Neural progenitor cell (in vitro differentiated cells): ENCODE results near the gene ART1. TPM values are rescaled to one million over a fixed set of nuclear protein-coding genes. Genes with fewer than 3 reads are reported as not detected.

ENCODE experiments used
- DNase-seq: peaks from one replicate; pipeline ENCODE4 v3.0.0-alpha.2; 2016; ENCODE audit warnings: low spot score
- H2AFZ ChIP-seq: fragments of 200-600 bp; sonication (generic); replicated peaks from 2 replicates; pipeline ENCODE4 v1.6.1; 2016; ENCODE audit warnings: antibody characterized with exemption
- H3F3A ChIP-seq: fragments of 200-600 bp; sonication (generic); 2 replicates; pipeline ENCODE4 v1.6.1; 2016; ENCODE audit warnings: antibody characterized with exemption, low read depth
- H3K27ac ChIP-seq: fragments of 200-600 bp; sonication (generic); 2 replicates; pipeline ENCODE4 v1.5.1; 2016; ENCODE audit warnings: mild to moderate bottlenecking
- H3K27me3 ChIP-seq: fragments of 200-600 bp; sonication (generic); 2 replicates; pipeline ENCODE4 v1.6.1; 2016; ENCODE audit warnings: mild to moderate bottlenecking, moderate library complexity
- H3K36me3 ChIP-seq: fragments of 200-600 bp; sonication (generic); 2 replicates; pipeline ENCODE4 v1.5.1; 2016
- H3K4me1 ChIP-seq: fragments of 200-600 bp; sonication (generic); 2 replicates; pipeline ENCODE4 v1.6.1; 2016; ENCODE audit warnings: mixed run types
- H3K4me2 ChIP-seq: fragments of 200-600 bp; sonication (generic); 2 replicates; pipeline ENCODE4 v1.6.1; 2016
- H3K4me3 ChIP-seq: fragments of 200-600 bp; sonication (generic); 2 replicates; pipeline ENCODE4 v1.5.1; 2016
- H3K79me2 ChIP-seq: fragments of 200-600 bp; sonication (generic); 2 replicates; pipeline ENCODE4 v1.6.1; 2016; ENCODE audit warnings: low read depth
- H3K9ac ChIP-seq: fragments of 200-600 bp; sonication (generic); 2 replicates; pipeline ENCODE4 v1.6.1; 2016
- H3K9me3 ChIP-seq: fragments of 200-600 bp; sonication (generic); 2 replicates; pipeline ENCODE4 v1.5.1; 2016; ENCODE audit warnings: low read depth
- H4K20me1 ChIP-seq: fragments of 200-600 bp; sonication (generic); 2 replicates; pipeline ENCODE4 v1.6.1; 2016; ENCODE audit warnings: low read depth
- H3K27ac Mint-ChIP-seq: 3 replicates; pipeline ENCODE4 v1.8.0; 2021; ENCODE audit warnings: mixed read lengths
- H3K27me3 Mint-ChIP-seq: 2 replicates; pipeline ENCODE4 v1.8.0; 2022; ENCODE audit warnings: low read depth, mild to moderate bottlenecking, inconsistent platforms, moderate library complexity, mixed read lengths; ENCODE audit not compliant: insufficient read depth
- H3K36me3 Mint-ChIP-seq: 3 replicates; pipeline ENCODE4 v1.8.0; 2021; ENCODE audit warnings: mixed read lengths
- H3K4me1 Mint-ChIP-seq: 3 replicates; pipeline ENCODE4 v1.8.0; 2021; ENCODE audit warnings: mixed read lengths
- H3K4me3 Mint-ChIP-seq: 3 replicates; pipeline ENCODE4 v1.8.0; 2021; ENCODE audit warnings: mild to moderate bottlenecking, moderate library complexity, mixed read lengths
- H3K9me3 Mint-ChIP-seq: 3 replicates; pipeline ENCODE4 v1.8.0; 2020; ENCODE audit warnings: mixed read lengths
- EZH2 ChIP-seq: fragments of 200-600 bp; sonication (generic); IDR thresholded peaks from 2 replicates; pipeline ENCODE4 v1.6.1; 2017; ENCODE audit warnings: antibody characterized with exemption, mild to moderate bottlenecking, moderate library complexity
- EZH2phosphoT487 ChIP-seq: fragments of 200-600 bp; sonication (generic); IDR thresholded peaks from 2 replicates; pipeline ENCODE4 v1.6.1; 2017; ENCODE audit warnings: antibody characterized with exemption
- total RNA-seq: library from RNA; depleted of rRNA; stranded (reverse); fragments of >200 nt; gene quantifications from 2 replicates; pipeline ENCODE4 v1.2.3, GENCODE V29; 2015; ENCODE audit warnings: low replicate concordance
- TF ChIP-seq, protein P1 (sequence below): fragments of 200-600 bp; sonication (generic); IDR thresholded peaks from 2 replicates; pipeline ENCODE4 v1.5.1; 2017; ENCODE audit warnings: antibody characterized with exemption, mild to moderate bottlenecking

Gene ART1
- total RNA-seq, 1 donor from 2014 or later = not detected

- TF ChIP-seq EZH2 (no peak), EZH2phosphoT487 (no peak)
- TF ChIP-seq, protein P1, sequence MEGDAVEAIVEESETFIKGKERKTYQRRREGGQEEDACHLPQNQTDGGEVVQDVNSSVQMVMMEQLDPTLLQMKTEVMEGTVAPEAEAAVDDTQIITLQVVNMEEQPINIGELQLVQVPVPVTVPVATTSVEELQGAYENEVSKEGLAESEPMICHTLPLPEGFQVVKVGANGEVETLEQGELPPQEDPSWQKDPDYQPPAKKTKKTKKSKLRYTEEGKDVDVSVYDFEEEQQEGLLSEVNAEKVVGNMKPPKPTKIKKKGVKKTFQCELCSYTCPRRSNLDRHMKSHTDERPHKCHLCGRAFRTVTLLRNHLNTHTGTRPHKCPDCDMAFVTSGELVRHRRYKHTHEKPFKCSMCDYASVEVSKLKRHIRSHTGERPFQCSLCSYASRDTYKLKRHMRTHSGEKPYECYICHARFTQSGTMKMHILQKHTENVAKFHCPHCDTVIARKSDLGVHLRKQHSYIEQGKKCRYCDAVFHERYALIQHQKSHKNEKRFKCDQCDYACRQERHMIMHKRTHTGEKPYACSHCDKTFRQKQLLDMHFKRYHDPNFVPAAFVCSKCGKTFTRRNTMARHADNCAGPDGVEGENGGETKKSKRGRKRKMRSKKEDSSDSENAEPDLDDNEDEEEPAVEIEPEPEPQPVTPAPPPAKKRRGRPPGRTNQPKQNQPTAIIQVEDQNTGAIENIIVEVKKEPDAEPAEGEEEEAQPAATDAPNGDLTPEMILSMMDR = no peak
- DNase-seq = no peak
- H3K4me3 Mint-ChIP-seq = no peak overlapping the region
- Histone ChIP-seq H3K4me3 (no peak overlapping the region), H3K9ac (no peak overlapping the region), H3K4me2 (no peak overlapping the region), H3K9me3 (no peaks in the 10 kb centered on the region), H3K36me3 (no peaks in the 10 kb centered on the region), H4K20me1 (no peaks in the 10 kb centered on the region), H2AFZ (no peak overlapping the region), H3K79me2 (no peaks in the 10 kb centered on the region), H3K4me1 (no peaks in the 10 kb centered on the region), H3K27me3 (no peaks in the 10 kb centered on the region), H3K27ac (no peak overlapping the region), H3F3A (no peaks in the 10 kb centered on the region)
- no peaks in the 10 kb centered on the region for H3K9me3 Mint-ChIP-seq
- peaks cover 6% of the 10 kb centered on the region for H3K27me3 Mint-ChIP-seq
- H3K27ac Mint-ChIP-seq = no peak overlapping the region
- H3K36me3 Mint-ChIP-seq = no peaks in the 10 kb centered on the region
- no peaks in the 10 kb centered on the region for H3K4me1 Mint-ChIP-seq
Observed at GRCh38 chr11:3617990-3618389, 26.9 kb upstream of the ART1 start.

GRCh38 chr11:3622521-3622920, 22.4 kb upstream of the ART1 start:
- no peaks in the 10 kb centered on the region for H3K4me1 ChIP-seq
- no peak overlapping the region for H3K4me3 ChIP-seq
- H4K20me1 ChIP-seq = no peaks in the 10 kb centered on the region
- no peaks in the 10 kb centered on the region for H3K79me2 ChIP-seq
- TF ChIP-seq, protein P1 = no peak
- TF ChIP-seq EZH2 = no peak
- no peak for TF ChIP-seq EZH2phosphoT487
- Mint-ChIP-seq H3K4me1 (no peaks in the 10 kb centered on the region), H3K9me3 (no peaks in the 10 kb centered on the region), H3K27me3 (peaks cover 4% of the 10 kb centered on the region), H3K36me3 (no peaks in the 10 kb centered on the region), H3K4me3 (no peak overlapping the region), H3K27ac (no peak overlapping the region)
- H3K9ac ChIP-seq = no peak overlapping the region
- H3F3A ChIP-seq = no peaks in the 10 kb centered on the region
- H3K27ac ChIP-seq = no peak overlapping the region
- no peaks in the 10 kb centered on the region for H3K27me3 ChIP-seq
- H3K36me3 ChIP-seq = no peaks in the 10 kb centered on the region
- no peak overlapping the region for H3K4me2 ChIP-seq
- no peak overlapping the region for H2AFZ ChIP-seq
- no peak for DNase-seq
- H3K9me3 ChIP-seq = no peaks in the 10 kb centered on the region

GRCh38 chr11:3623121-3623520, 21.8 kb upstream of the ART1 start:
- H3K27me3 Mint-ChIP-seq = peaks cover 4% of the 10 kb centered on the region
- Histone ChIP-seq H3K9ac (no peak overlapping the region), H3F3A (no peaks in the 10 kb centered on the region), H3K4me1 (no peaks in the 10 kb centered on the region), H3K27ac (no peak overlapping the region), H3K4me3 (no peak overlapping the region), H3K79me2 (no peaks in the 10 kb centered on the region), H3K9me3 (no peaks in the 10 kb centered on the region), H4K20me1 (no peaks in the 10 kb centered on the region), H3K36me3 (no peaks in the 10 kb centered on the region), H2AFZ (no peak overlapping the region), H3K27me3 (no peaks in the 10 kb centered on the region), H3K4me2 (no peak overlapping the region)
- no peaks in the 10 kb centered on the region for H3K4me1 Mint-ChIP-seq
- DNase-seq = no peak
- TF ChIP-seq EZH2phosphoT487 (no peak), EZH2 (no peak)
- TF ChIP-seq, protein P1 = no peak
- H3K9me3 Mint-ChIP-seq = no peaks in the 10 kb centered on the region
- H3K4me3 Mint-ChIP-seq = no peak overlapping the region
- H3K27ac Mint-ChIP-seq = no peak overlapping the region
- H3K36me3 Mint-ChIP-seq = no peaks in the 10 kb centered on the region
